ENCODE measurements around the gene KRT6A. TPM values are rescaled to one million over a fixed set of nuclear protein-coding genes. Genes with fewer than 3 reads are reported as not detected.

Gene KRT6A
- total and polyA plus RNA-seq, 2 of the 13 experiments (the other 11 are each of a cell fraction or from before 2014, with no cell fraction given): 0.13 TPM; not detected in 1

GRCh38 chr12:52515927-52516831, 23.1 kb upstream of the KRT6A start:
- POLR2A ChIA-PET: no interaction called here
- WGBS (ENCODE audit: low lambda C conversion rate): 18% methylated on average over 5 of the region's 15 CpGs
- no peak overlapping the region for H3K4me3 ChIP-seq (replicated peaks in 1 of 3; ENCODE audit: insufficient read depth in 1 of 3, low read depth in 2 of 3, low read length in 3 of 3)
- peaks cover 6% of the 10 kb centered on the region; the same call in 1 of the 2 replicates for H3K9me3 ChIP-seq (ENCODE audit: low read length)
- H3K9ac ChIP-seq (ENCODE audit: insufficient read depth, low read depth, low read length): no peak overlapping the region
- intact Hi-C loops (cut with micrococcal nuclease; ENCODE audit: unreplicated experiment) (no loop called here), in situ Hi-C loops (cut with HindIII; ENCODE audit: extremely low pct_ligation_motif_present, low pct_unique_long_range_greater_than_20kb) (no loop called here)
- H3K79me2 ChIP-seq (ENCODE audit: insufficient read depth, low read length): no peaks in the 10 kb centered on the region
- H2AFZ ChIP-seq (ENCODE audit: low read length): no peak overlapping the region
- no peak for ATAC-seq
- H3K36me3 ChIP-seq (replicated peaks in 1 of 2; ENCODE audit: control insufficient read depth in 1 of 2, insufficient read depth in 2 of 2, low read length in 2 of 2): no peaks in the 10 kb centered on the region
- no peak overlapping the region for H3K4me2 ChIP-seq (ENCODE audit: low read depth, low read length)
- no peak for FAIRE-seq
- H3K27me3 ChIP-seq (ENCODE audit: control insufficient read depth in 1 of 2, insufficient read depth in 2 of 2, low read length in 2 of 2): peaks cover 0 to under 1% of the 10 kb centered on the region in 2 experiments; a peak in 2 of 5 replicates
- H3K27ac ChIP-seq (ENCODE audit: extremely low read length, insufficient read depth, low read length): no peak overlapping the region
- no peaks in the 10 kb centered on the region for H4K20me1 ChIP-seq (ENCODE audit: insufficient read depth, low read length)
- H3K4me1 ChIP-seq (ENCODE audit: insufficient read depth, low read length): no peaks in the 10 kb centered on the region
- CTCF ChIA-PET (ENCODE audit: low intra/inter-chr PET ratio, low total read pairs): no interaction called here
- no TSS peak for BruUV-seq (replicated peaks)
- no peak for DNase-seq (ENCODE audit: low spot score)
- TF ChIP-seq E2F1 (CRISPR knock-in tag; IDR thresholded peaks at IDR 0.05) (no peak), FOXA3 (CRISPR knock-in tag; IDR thresholded peaks at IDR 0.05) (no peak), ELF3 (CRISPR knock-in tag; IDR thresholded peaks at IDR 0.05) (no peak), ZNF780A (CRISPR knock-in tag; IDR thresholded peaks at IDR 0.05) (no peak), ZNF441 (CRISPR knock-in tag; IDR thresholded peaks at IDR 0.05; ENCODE audit: borderline replicate concordance) (no peak), ZNF331 (CRISPR knock-in tag; IDR thresholded peaks at IDR 0.05) (no peak), ERF (CRISPR knock-in tag; IDR thresholded peaks at IDR 0.05) (no peak), PCBP2 (optimal IDR thresholded peaks at IDR 0.05; ENCODE audit: low read depth, low read length, poor library complexity, severe bottlenecking) (no peak), MATR3 (CRISPR knock-in tag; IDR thresholded peaks at IDR 0.05) (no peak)
- TF ChIP-seq, protein P1, sequence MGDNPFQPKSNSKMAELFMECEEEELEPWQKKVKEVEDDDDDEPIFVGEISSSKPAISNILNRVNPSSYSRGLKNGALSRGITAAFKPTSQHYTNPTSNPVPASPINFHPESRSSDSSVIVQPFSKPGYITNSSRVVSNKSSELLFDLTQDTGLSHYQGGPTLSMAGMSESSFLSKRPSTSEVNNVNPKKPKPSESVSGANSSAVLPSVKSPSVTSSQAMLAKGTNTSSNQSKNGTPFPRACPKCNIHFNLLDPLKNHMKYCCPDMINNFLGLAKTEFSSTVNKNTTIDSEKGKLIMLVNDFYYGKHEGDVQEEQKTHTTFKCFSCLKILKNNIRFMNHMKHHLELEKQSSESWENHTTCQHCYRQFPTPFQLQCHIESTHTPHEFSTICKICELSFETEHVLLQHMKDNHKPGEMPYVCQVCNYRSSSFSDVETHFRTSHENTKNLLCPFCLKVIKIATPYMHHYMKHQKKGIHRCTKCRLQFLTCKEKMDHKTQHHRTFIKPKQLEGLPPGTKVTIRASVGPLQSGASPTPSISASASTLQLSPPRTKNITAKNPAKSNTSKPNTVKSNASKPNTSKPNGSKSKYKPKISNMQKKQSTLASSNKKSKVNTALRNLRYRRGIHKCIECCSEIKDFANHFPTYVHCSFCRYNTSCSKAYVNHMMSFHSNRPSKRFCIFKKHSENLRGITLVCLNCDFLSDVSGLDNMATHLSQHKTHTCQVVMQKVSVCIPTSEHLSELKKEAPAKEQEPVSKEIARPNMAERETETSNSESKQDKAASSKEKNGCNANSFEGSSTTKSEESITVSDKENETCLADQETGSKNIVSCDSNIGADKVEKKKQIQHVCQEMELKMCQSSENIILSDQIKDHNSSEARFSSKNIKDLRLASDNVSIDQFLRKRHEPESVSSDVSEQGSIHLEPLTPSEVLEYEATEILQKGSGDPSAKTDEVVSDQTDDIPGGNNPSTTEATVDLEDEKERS (CRISPR knock-in tag; IDR thresholded peaks at IDR 0.05): no peak
- TF ChIP-seq, protein P2, sequence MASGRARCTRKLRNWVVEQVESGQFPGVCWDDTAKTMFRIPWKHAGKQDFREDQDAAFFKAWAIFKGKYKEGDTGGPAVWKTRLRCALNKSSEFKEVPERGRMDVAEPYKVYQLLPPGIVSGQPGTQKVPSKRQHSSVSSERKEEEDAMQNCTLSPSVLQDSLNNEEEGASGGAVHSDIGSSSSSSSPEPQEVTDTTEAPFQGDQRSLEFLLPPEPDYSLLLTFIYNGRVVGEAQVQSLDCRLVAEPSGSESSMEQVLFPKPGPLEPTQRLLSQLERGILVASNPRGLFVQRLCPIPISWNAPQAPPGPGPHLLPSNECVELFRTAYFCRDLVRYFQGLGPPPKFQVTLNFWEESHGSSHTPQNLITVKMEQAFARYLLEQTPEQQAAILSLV (CRISPR knock-in tag; IDR thresholded peaks at IDR 0.05; ENCODE audit: borderline replicate concordance): no peak
